ENCODE measurements around the gene RHBDF1.

RHBDF1 gene

DNA sequence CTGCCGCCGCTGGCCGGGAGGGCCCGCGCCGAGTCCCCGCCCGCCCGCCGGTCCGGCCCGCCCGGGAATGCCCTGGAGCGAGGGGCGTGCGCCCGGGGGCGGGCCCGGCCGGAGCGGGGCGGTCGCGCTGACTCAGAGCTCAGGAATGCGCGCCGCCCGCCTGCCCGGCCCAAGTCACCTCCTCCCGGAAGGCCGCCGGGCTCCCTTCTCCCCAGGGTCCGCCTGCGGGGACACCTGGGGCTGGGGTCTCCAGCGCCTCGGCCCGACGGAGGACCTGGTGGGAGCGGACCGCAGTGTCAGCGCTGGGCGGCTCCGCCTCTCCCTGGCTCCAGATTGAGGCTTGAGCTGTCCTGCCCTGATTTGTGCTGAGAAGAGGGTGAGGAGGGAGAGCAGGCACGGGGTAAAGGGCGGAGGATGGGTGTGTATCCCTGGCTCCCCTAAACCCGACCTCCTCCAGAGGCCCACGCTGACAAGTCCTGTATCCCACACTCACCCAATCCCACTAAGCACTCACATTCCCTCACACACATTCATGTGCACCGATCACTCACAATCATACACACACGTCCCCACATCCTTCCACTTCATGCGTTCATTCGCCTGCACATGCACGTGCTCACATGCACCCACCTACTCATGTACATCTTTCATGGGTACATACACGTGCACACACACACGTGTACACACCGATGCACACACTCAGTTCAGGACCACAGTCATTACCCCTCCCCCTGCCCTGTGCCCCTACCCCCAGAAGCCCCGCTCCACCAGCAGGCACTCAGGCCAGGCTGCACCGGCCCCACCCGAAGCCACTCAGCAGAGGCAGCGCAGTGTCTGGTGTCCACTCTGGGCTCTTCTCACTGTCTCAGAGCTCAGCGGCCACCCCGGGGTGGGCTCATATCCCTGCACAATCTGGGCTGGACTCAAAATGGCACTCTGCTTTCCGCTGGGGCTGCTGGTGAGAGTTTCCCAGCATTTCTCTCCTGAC is at the start of gene RHBDF1:
RHBDF1 (minus strand) TSS at position 71 of the 988 bp plus-strand sequence. CDS start 7,616 bp downstream, outside the sequence.
- DNase-seq = peak; percentile 54

DNA sequence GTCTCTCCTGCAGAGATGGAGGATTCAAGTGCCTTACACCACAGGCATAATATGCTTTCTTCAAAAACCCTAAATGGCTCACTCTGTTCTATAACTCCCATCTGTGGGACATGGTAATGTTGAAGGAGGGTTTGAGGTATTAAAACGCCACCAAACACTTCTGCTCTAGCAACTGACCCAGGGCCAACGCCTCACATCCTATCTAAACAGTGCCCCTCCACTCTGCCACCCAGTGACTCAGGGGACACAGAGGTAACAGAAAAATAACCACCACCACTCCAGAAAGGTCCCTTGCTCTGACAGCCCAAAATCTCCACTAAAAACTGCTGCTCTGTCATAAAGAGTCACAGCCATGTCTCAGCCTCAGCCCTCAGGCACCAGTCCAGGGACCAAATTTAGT is 48.3 kb upstream of the RHBDF1 start:
- DNase-seq = no peak

DNA sequence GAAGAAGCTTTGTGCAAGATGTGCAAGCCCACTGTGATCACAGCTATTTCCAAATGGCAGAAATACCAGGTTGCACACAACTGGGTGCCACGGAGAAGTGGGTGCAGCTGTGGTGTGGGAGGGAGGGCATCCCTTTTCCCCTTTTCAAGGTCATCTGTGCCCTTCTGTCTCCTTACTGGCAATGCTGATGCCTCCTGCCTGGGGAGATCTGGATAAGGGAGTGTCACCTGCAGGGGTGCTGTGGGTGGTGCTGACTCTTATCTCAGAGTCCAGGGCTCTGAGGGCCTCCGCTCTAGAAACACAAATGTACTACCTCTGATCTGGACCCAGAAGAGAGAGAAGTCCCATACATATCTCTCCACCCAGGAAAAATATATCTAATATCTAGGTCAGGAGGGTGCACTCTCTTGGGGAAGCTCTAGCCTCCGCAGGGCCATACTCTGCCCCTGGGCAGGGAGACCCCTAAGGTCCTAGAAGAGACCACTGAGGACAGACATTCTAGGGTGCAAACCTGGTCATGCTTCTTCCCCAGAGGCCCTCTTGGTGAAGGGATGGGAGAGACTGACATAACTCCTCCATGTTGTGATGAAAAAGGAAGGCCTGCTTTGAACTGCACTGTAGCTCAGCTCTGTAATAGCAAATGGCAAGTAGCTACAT is 47.5 kb upstream of the RHBDF1 start:
- no peak for DNase-seq

DNA sequence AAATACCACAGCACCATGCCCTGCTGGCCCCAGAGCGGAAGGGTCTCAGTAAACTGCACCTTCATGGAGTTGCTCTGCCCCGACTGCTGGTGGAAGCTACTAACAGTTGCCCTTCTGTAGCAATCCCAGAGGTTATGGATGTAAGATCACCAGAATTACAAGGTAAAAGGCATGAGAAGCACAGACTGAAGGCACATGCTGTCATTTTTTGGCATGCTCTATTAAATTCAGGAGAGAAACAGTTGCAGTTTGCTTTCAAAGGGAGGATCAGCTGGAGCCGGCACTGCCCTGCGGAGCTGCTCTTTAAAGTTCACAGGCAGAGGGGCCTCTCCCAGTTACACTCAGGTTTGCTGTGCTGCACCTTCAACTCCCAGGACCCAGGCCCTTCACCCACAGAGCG is 46.9 kb upstream of the RHBDF1 start:
- no peak for DNase-seq

DNA sequence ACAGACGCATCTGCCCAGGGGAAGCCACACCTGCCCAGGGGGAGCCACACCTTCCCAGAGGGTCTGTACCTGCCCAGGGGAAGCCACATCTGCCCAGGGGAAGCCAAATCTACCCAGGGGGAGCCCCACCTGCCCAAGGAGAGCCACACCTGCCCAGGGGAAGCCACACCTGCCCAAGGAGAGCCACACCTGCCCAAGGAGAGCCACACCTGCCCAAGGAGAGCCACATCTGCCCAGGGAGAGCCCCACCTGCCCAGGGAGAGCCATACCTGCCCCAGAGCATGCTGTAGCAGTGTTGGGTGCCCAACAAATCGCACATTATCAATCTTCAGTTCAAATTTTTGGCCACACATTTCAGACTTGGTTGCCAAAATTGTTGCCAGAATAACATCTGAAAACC is 46.4 kb upstream of the RHBDF1 start:
- DNase-seq = no peak

DNA sequence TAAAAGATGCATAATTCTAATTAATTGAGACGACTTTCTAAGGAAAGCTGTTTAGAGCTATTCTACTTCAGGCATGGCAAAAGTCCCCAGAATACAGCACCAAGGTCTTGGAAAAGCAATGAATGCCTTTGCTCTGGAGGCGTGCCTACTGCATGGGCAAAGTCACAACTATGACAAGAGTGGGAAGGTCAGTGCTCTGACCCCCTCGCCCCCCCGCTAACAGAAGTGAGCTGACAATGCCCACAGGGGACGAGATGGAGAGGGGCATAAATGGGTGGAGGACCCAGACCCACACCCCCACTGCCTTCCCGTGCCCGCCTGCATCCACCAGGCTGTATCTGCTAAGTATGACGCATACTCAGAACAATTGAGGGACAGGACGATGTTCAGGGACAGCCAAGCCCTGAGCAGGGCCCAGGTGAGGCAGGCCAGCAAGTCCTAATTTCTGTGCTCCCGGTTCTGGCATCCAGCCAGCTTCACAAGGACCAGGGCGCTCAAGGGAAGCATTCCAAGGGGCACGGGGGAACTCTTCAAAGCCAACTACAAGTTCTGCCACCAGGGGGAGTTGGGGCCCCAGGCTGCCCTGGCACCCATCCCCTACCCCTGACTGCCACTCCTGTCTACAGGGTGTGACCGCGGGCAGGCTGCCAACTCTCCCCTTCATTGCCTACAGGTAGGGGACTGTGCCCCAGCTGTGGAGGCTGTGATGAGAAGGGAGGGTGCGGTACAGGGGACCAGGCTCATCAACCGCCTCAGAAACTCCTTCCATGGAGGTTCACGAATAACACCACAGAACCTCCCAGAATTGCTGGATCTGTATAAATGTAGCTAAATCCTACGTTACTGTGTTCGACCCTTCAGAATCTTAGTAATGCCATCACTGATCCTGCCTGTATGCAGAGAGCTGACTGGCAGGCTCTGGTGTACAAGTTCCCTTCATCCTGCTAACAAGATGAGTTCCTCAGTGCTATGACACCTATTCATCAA is 45.2 kb upstream of the RHBDF1 start:
- DNase-seq = peak; percentile 63

DNA sequence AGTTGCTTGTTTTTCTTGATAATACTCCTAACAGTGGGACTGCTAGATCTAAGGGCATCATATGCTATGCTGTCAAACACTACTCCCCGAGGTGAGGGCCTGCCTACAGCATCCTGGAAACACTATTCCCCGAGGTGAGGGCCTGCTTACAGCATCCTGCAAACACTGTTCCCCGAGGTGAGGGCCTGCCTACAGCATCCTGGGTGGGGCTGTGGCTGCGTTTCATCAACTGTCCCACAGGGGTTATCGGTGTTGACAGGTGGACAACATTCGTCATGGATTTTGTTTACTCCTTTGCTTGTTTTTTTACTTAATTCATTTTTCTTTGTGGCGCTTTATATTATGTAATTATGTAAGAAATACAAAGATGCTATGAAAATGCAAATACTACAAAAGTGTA is 43.6 kb upstream of the RHBDF1 start:
- DNase-seq = no peak

DNA sequence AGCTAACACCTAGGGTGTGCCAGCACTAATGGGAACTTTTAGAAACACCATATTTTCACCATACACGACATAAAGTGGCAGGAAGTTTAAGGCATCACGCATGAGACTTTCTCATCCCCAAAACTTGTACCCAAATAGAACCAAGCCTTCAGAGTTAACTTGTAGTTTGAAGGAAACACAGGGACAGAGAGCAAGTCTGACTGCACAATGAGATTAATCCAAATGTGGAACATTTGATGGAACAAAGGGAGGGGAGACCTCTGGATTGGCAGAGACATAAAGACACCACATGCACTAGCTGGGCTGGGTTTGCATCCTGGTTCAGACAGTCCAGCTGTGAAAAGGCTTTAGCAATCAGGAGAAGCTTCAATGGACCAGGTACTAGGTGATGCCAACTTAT is 41.9 kb upstream of the RHBDF1 start:
- DNase-seq = no peak

DNA sequence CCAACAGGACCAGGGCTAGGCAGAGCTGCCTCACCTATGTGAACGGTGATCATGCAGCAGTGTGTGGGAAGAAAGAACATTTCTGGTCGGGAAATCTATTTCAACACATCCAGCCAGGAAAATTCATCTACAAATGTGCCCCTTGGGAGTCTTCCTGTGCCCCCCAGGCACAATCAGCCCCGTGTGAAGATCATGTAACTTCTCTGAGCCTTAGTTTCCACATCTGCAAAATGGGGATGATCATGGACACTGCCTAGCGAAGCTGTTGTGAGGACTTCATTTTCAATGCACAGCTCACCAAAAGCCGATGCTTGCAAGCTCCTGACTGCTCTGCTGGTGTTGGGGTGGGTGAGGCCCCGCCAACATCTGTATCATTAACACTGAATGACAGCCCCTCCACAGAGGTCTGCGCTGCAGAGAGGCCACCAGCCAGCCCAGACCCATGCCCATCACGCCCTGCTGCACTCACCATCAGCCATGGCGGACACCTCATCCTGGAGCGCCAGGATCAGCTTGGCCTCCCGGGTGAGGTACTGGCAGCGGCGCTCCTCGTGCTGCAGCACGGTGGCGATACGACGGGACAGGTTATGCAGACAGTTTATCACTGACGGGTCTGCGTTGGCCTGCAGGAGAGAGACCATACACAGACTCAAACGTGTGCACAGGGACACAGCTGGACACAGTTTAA is 39.9 kb upstream of the RHBDF1 start:
- DNase-seq = no peak

GRCh38 chr16:106623-107324 is 34.3 kb upstream of the RHBDF1 start:
- peak; percentile 80 for DNase-seq

DNA sequence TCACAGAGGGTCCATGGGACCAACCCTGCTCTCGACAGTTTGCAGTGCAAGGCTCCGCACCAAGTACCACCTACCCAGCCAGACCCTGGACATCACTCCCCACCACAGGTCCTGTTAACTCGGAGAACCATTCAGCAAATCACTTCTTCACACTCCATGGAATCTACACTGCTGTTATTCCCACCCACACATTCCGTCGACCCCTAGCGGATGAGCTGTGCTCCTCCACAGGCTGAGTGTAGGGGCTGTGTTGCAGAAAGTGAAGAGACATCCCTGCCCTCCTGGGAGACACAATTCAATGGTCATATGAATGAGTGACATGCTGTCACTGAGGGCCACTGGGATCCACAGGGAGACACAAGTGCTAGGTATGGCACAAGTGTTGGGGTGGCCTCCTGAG is 33.1 kb upstream of the RHBDF1 start:
- no peak for DNase-seq

GRCh38 chr16:104928-105327 is 32.5 kb upstream of the RHBDF1 start:
- DNase-seq = no peak

DNA sequence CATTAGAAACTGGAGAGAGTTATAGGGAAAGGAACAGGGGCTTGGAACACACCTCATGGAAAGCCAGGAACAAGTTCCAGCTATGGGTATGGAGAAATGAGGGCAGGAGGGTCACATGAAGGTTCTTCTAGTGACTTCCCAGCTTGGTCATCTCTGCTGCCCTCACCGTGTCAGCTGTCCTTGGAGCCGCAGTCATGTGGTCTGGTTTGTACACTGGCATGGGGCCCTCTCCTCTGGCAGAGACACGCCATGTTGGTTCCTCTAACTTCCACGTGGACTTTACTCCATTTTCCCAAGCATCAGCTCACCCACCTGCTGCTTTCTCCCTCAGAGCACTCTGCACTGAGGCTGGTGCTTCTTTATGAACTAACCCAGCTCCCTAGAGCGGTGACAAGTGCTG is 31.9 kb upstream of the RHBDF1 start:
- DNase-seq = no peak

GRCh38 chr16:102060-102855 is 29.8 kb upstream of the RHBDF1 start:
- DNase-seq = no peak

DNA sequence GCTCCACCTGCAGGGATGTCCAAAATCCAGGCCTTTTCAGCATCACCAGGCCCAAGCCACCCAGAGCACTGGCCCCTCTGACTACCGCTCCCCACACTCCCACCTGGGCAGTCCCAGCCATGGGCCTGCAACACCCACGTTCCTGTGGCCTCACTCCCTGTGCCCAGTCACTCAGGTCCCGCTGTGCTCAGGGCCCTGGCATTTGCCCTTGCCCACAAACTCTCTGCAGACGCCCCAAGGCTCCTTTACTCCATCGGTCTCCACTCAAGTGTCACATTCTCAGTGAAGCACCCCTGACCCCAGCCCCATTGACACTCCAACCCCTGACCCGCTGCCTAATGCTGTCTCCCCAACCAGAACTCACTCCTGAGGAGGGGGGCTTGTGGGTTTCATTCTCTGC is 29.2 kb upstream of the RHBDF1 start:
- no peak for DNase-seq

DNA sequence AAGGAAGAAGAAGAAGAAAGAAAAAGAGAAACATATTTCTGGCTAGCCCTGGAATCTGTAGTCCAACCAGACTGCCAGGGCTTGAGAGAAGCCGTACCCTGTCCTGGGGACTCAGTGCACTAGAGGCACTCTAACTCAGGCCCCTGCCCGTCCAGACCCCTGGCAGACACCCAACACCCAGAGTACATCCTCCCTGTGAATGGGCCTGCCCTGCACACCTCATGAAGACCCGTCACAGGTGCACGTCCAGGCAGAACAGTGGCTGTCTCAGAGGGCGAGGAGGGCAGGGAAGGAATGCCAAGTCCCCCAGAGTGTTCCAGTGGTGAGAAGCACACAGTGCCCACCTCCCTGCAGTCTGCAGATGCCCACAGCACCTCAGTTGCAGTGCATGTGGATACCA is 28.6 kb upstream of the RHBDF1 start:
- no peak for DNase-seq

GRCh38 chr16:97822-98221 is 25.4 kb upstream of the RHBDF1 start:
- DNase-seq = no peak

GRCh38 chr16:96935-97381 is 24.5 kb upstream of the RHBDF1 start:
- peak; percentile 90 for DNase-seq

DNA sequence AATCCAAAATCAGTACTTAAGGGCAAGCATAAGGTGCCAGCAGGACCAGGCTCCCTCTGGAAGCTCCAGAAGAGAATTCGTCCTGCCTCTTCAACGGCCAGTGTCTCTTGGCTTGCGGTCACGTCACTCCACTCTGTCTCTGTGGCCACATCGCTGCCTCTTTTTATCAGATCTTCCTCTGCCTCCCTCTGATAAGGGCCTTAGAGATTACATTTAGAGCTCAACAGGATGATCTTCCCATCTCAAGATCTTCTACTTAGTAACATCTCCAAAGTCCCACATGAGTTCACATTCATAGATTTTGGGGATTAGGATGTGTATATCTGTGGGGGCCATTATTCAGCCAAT is 22.5 kb upstream of the RHBDF1 start:
- no peak for DNase-seq

- DNase-seq = no peak
Observed at GRCh38 chr16:92431-93339, 20.3 kb upstream of the RHBDF1 start.

Data from retina (tissue), 1 donor.